Activated CD4-positive, alpha-beta T cell treated with anti-CD3 and anti-CD28 coated beads, Interleukin-2, amount 50 U/mL, for 48 hours (primary cell): ENCODE results near the gene BICC1.

ENCODE experiments used
- DNase-seq, 2 experiments: peaks; one replicate each; pipeline ENCODE4 v3.0.0-alpha.2; 2020

The BICC1 gene

DNA sequence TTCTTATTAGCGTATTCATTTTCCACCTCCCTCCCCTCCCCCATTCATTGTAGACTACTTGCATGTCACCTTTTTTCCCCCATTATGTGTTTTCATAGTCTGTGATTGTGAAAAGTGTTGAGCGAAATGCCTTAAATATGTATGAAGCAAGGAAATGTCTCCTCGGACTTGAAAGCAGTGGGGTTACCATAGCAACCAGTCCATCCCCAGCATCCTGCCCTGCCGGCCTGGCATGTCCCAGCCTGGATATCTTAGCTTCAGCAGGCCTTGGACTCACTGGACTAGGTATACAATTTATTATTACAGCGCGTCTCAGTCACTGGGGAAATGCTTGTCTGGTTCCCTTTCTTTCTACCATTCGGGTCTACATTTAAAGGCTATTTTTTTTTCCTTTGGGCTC, 283.6 kb downstream of the BICC1 start:
- no peak for DNase-seq

DNA sequence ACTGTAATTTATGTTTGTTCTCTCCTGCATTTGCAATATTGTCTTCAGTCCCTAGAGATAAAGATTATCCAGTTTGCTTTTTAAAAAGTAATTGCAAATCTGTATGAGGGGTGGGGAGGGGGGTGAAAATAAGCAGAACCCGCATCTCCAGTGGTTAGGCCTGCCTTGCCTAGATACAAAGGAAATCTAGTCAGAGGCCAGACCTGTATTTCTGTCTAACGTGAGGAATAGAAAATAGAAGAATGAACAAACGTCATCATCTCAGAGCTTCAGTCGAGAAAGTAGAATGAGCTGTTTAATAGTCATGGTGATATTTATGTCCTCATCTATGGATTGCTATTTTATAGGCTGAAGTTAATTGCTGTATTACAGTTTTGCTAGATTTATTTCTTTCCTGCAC, 284.2 kb downstream of the BICC1 start:
- DNase-seq, result no peak

- DNase-seq, result no peak
These were observed 284.7 kb downstream of the BICC1 start for GRCh38 chr10:58797356-58797755.

DNA sequence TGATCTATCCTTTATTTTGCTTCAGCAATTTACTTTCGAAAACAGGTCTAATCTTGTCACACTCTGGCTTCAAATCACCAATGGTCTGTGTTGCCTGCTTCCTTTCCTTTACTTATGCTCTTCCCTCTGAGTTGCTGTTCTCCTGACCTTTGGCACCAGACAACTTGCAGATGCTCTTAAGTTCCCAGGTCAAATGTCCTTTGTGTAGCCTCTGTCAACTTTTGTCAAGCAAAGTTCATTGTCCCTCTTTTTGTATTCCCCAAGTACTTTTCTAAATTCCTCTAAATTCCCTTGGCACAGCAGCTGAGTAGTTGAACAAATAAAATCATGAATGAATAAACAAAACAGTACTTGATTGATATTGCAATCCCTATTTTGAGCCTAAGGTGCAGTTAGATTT, 289.4 kb downstream of the BICC1 start:
- no peak for DNase-seq

- DNase-seq, result no peak
These were observed 293.7 kb downstream of the BICC1 start for GRCh38 chr10:58806323-58806722.

DNA sequence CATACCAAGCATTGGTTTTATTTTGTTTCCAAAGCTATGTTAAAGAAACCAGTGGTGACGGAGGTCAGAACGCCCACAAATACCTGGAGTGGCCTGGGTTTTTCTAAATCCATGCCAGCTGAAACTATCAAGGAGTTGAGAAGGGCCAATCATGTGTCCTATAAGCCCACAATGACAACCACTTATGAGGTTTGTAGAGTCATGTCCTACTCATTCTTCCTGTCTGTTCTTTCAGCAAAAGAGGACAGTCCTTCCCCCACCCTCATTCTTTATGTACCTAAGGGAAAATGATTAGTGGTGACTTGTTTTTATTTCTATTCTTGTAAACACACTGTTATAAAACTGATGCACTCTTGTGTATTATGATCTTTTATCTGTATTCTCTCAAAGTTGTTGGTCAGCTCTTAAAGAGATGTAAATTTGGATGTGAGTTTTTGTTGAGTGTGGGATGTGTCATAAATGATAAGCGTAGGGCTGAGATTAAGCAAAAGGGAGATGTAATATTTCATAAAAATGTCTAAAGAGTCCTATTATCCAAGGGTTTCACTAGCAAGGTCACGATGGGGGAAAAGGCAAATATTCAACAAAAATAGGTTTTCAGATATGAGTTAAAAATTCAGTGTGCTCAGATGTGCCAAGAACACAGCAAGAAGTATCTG, 294.4 kb downstream of the BICC1 start:
- no peak for DNase-seq

GRCh38 chr10:58807629-58808022, 295.0 kb downstream of the BICC1 start:
- DNase-seq, result no peak

GRCh38 chr10:58810751-58811150, 298.1 kb downstream of the BICC1 start:
- no peak for DNase-seq

GRCh38 chr10:58813573-58813972, 300.9 kb downstream of the BICC1 start:
- DNase-seq, result no peak

- no peak for DNase-seq
These were observed 304.7 kb downstream of the BICC1 start for GRCh38 chr10:58817201-58817846.

GRCh38 chr10:58818900-58819299, 306.2 kb downstream of the BICC1 start:
- no peak for DNase-seq

- no peak for DNase-seq
These were observed 307.7 kb downstream of the BICC1 start for GRCh38 chr10:58820386-58820785.

DNA sequence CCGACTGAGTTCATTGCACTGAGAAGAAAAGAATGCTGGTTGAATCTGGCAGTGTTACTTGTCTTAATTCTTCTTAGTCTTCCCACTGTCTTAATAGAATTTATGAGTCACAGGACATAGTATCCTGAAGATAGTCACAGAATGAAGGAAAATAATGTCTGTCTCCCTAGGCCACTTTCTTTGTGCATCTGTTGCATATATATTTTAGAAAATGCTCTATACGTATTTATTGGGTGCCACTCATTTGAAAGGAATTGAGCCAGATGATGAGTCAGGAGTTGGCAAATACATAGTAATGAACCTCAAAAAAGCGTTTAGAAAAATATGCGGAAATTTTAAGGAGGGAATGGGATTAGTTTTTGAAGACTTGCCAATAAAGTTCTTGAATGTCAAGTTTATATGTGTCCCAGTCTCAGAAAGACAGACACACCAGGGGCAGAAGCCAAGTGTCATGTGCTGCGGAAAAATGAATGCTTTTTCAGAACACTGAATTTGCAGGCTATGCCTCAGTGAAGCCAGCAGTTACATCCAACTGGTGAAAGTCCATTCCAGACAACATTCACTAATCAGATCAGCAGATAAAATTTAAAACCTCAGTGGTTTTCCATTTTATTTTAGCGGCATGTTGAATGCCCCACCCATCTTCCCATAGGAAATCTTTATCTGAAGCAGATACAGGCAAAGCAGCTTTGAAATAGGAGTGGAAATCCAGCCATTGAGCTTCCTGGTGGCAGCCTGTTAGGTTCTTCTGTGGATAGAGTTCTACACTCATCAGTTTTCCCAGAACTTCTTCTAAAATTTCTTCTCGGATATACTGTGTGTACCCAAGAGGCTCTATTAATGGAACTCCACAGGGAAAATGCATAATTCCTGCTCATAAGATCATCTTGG, 308.4 kb downstream of the BICC1 start:
- no peak for DNase-seq

DNA sequence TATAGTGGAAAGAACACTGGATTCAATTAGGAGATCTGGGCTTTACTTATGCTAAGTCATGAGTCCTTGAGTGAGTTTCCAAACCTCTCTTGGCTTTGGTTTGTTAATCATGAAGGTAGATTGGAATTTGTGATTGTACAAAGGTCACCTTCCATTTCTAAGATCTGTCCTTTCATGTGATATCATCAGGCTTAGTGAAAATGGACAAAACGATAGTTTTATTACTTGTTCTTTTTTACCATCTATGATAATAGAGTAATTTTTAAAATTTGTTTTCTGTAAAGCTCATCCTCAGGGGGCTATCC, 309.0 kb downstream of the BICC1 start:
- DNase-seq, result no peak

DNA sequence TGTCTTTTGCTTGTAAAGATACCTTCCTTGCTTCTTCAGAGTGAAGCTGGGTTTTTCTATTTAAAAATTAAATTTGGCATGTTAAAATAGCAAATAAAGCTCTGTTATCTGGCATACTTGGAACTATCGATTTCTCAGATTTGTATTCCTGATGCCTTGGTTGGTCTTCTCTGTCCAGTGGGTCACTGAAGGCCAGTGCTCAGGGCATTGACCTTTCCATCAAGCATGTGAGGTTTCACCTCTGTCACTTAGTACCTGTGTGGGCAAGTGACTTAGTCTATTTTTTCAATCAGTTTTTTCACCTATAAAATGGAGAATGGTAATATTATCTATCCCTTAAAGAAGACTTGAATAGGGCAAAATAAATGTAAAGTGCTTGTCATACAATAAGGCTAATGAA, 311.3 kb downstream of the BICC1 start:
- no peak for DNase-seq

DNA sequence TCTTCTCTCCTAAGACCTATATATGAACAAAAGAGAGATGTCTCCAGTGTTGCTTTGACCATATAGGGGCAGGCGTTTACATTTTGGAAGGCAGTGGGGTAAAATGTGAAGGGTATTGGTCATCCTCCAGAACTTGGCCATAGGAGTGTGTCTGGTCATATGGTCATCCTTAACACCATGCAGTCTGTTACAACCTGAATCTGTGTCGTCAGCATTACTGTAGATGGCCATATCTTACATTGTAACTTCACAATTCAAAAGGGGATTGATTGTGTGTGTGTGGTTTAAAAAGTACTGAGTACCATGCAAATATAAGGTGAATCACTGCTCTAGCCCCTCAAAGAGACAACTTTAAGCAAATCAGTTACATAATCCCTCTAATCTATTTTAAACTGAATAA, 311.7 kb downstream of the BICC1 start:
- DNase-seq, result no peak

DNA sequence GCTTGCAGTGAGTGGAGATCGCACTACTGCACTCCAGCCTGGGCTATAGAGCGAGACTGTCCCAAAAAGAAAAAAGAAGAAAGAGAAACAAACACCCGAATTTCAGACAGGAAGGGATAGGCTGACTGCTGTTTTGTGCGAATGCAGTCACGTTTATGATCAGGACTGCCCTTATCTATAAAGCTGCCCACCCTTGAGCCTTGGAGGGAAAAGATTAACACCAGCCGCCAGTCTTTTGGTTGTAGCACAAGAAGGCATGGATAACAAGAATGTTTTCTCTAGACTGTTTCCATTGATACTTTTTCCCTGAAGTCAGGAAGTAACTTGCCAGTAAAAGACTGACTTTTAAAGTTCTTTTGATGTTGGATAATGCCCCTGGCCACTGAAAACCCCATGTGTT, 314.0 kb downstream of the BICC1 start:
- no peak for DNase-seq

GRCh38 chr10:58827381-58827780, 314.7 kb downstream of the BICC1 start:
- no peak for DNase-seq

- DNase-seq, result no peak
These were observed 317.2 kb downstream of the BICC1 start for GRCh38 chr10:58829839-58830238.

GRCh38 chr10:58830697-58831096, 318.0 kb downstream of the BICC1 start:
- DNase-seq, result no peak

- DNase-seq, result no peak
These were observed 321.3 kb downstream of the BICC1 start for GRCh38 chr10:58833771-58834561.

DNA sequence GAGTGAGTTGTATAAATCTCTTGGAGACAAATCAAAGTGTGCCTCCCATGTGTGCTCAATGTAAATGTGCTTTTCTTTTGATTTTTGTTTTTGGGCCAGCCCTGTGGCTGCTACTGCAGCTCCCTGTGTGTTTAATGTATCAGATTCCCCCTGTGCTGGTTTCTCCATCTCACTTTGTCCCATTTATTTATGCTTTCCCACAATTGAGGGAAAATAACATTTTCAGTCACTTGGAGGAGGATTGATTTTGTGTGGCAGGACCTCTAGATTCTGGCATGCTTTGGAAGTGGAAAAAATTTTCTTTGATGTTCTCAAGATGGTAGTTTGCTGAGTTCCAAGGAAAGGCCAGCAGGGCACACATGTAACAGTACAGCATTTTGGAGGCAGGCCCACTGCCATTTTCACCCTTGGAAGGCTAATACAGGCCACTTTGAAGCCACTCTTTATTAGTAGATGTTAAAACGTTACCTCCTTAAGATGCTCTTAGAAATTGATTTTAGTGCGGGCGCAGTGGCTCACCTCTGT, 323.6 kb downstream of the BICC1 start:
- DNase-seq, result no peak

DNA sequence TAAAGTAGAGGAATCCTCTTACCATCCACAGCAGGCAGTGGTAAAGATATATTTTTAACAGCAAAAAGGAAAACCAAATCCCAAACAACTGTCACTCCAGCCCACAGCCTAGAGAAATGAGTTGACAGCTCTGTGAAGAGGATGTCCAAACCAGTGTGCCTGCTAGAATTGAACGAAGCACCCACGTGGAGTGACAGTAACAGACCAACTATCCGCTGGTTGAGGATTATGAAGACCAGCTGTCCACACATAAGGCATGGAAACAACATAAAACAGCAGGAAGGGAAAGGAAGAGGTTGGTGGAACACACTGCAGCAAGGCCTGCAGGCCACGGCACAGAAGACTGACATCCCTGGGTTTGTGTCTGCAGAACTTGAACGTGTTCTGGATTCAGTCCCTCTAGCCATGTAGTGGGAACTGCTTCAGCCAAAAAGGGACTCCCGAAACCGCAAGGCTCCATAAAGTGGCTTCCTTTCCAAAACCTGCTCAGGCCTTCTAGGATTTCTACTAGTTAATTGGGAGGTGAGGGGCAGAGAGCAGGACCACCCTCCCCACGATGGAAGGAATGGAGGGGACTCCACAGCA, 324.4 kb downstream of the BICC1 start:
- no peak for DNase-seq
